WTC11 (cell line): ENCODE results near the gene PPP1R3F.

Experiments used
- FOXK1 ChIP-seq: sonication (generic); formaldehyde crosslinking; IDR thresholded peaks from 2 replicates; pipeline ENCODE4 v1.8.0; 2022; ENCODE audit warnings: mild to moderate bottlenecking, moderate library complexity, missing genetic modification reagents
- TF ChIP-seq, protein P1 (sequence below): sonication (generic); formaldehyde crosslinking; IDR thresholded peaks from 2 replicates; pipeline ENCODE4 v1.8.1; 2022; ENCODE audit warnings: low read depth, missing genetic modification reagents, borderline replicate concordance
- TF ChIP-seq, protein P2 (sequence below): sonication (generic); formaldehyde crosslinking; conservative IDR thresholded peaks from 2 replicates; pipeline ENCODE4 v1.8.1; 2022; ENCODE audit warnings: mild to moderate bottlenecking, missing genetic modification reagents
- TF ChIP-seq, protein P3 (sequence below): fragments of 200-600 bp; IDR thresholded peaks from 2 replicates; pipeline ENCODE4 v1.8.0; 2022; ENCODE audit warnings: antibody characterized with exemption

DNA sequence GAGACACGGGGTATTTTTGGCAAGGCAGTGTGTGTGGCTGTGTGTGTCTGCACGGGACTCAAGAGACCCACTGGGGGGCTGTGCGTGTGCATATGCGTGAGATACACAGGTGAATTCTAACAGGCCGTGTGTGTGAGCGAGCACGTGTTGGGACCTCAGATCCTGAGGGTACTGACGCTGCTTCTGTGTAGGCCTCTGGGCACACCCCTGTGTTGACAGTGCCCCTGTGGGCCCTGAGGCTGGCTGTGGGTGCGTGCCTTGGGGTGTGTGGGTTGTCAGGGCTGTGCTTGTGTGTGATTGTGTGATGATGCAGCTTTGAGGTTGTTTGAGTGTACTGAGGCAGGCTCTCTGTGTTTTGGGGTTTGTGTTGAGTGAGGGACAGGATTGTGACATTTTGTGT, 19.0 kb upstream of the PPP1R3F start:
- TF ChIP-seq, protein P1, sequence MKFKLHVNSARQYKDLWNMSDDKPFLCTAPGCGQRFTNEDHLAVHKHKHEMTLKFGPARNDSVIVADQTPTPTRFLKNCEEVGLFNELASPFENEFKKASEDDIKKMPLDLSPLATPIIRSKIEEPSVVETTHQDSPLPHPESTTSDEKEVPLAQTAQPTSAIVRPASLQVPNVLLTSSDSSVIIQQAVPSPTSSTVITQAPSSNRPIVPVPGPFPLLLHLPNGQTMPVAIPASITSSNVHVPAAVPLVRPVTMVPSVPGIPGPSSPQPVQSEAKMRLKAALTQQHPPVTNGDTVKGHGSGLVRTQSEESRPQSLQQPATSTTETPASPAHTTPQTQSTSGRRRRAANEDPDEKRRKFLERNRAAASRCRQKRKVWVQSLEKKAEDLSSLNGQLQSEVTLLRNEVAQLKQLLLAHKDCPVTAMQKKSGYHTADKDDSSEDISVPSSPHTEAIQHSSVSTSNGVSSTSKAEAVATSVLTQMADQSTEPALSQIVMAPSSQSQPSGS (CRISPR knock-in tag), result no peak
- TF ChIP-seq, protein P2, sequence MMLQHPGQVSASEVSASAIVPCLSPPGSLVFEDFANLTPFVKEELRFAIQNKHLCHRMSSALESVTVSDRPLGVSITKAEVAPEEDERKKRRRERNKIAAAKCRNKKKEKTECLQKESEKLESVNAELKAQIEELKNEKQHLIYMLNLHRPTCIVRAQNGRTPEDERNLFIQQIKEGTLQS, result no peak
- TF ChIP-seq, protein P3, sequence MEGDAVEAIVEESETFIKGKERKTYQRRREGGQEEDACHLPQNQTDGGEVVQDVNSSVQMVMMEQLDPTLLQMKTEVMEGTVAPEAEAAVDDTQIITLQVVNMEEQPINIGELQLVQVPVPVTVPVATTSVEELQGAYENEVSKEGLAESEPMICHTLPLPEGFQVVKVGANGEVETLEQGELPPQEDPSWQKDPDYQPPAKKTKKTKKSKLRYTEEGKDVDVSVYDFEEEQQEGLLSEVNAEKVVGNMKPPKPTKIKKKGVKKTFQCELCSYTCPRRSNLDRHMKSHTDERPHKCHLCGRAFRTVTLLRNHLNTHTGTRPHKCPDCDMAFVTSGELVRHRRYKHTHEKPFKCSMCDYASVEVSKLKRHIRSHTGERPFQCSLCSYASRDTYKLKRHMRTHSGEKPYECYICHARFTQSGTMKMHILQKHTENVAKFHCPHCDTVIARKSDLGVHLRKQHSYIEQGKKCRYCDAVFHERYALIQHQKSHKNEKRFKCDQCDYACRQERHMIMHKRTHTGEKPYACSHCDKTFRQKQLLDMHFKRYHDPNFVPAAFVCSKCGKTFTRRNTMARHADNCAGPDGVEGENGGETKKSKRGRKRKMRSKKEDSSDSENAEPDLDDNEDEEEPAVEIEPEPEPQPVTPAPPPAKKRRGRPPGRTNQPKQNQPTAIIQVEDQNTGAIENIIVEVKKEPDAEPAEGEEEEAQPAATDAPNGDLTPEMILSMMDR, result no peak
- no peak for TF ChIP-seq FOXK1 (CRISPR knock-in tag)
